GM18499 (cell line): ENCODE data around the gene CTSC.
A peak's percentile ranks its signal among the peaks of the same experiment; 100 is the strongest.

ENCODE experiments used
- ATAC-seq: cut with Tn5 transposase; IDR thresholded peaks from one replicate; pipeline ENCODE4 v1.9.1; 2021; ENCODE audit warnings: moderate number of reproducible peaks; ENCODE audit not compliant: insufficient read depth, unreplicated experiment

The CTSC gene

GRCh38 chr11:88337181-88337986, at the start of gene CTSC:
Gene CTSC (minus strand): TSS chr11:88337736. CDS start chr11:88337672, 64 bp downstream.
- peak; percentile 76 for ATAC-seq

GRCh38 chr11:88384669-88385005, 47.1 kb upstream of the CTSC start:
- no peak for ATAC-seq

GRCh38 chr11:88384004-88384668, 46.6 kb upstream of the CTSC start:
- ATAC-seq: no peak

GRCh38 chr11:88383447-88383846, 45.9 kb upstream of the CTSC start:
- ATAC-seq: no peak

GRCh38 chr11:88379130-88379529, 41.6 kb upstream of the CTSC start:
- no peak for ATAC-seq

- no peak for ATAC-seq
Measured at GRCh38 chr11:88378422-88379066, 41.0 kb upstream of the CTSC start.

GRCh38 chr11:88377646-88378045, 40.1 kb upstream of the CTSC start:
- no peak for ATAC-seq

- ATAC-seq: no peak
Measured at GRCh38 chr11:88377144-88377543, 39.6 kb upstream of the CTSC start.

GRCh38 chr11:88375927-88376470, 38.5 kb upstream of the CTSC start:
- ATAC-seq: no peak

- no peak for ATAC-seq
Measured at GRCh38 chr11:88370782-88371181, 33.2 kb upstream of the CTSC start.

GRCh38 chr11:88367310-88367709, 29.8 kb upstream of the CTSC start:
- ATAC-seq: no peak

- ATAC-seq: no peak
Measured at GRCh38 chr11:88363648-88364065, 26.1 kb upstream of the CTSC start.

GRCh38 chr11:88363004-88363403, 25.5 kb upstream of the CTSC start:
- no peak for ATAC-seq

- ATAC-seq: no peak
Measured at GRCh38 chr11:88360141-88360540, 22.6 kb upstream of the CTSC start.

GRCh38 chr11:88359541-88359940, 22.0 kb upstream of the CTSC start:
- no peak for ATAC-seq

GRCh38 chr11:88359114-88359513, 21.6 kb upstream of the CTSC start:
- ATAC-seq: no peak

- no peak for ATAC-seq
Measured at GRCh38 chr11:88358040-88358431, 20.5 kb upstream of the CTSC start.

- ATAC-seq: peak; percentile 46
Measured at GRCh38 chr11:88357323-88358039, 19.9 kb upstream of the CTSC start.

GRCh38 chr11:88355887-88356286, 18.4 kb upstream of the CTSC start:
- ATAC-seq: no peak

- ATAC-seq: no peak
Measured at GRCh38 chr11:88354912-88355311, 17.4 kb upstream of the CTSC start.
